ENCODE results near the gene NCOA4.
A peak's percentile ranks its signal among the peaks of the same experiment; 100 is the strongest.

NCOA4 gene

GRCh38 chr10:46019569-46020343 is 10.7 kb downstream of the NCOA4 start:
- Histone ChIP-seq H3K27me3 (ENCODE audit: control insufficient read depth in 2 of 2, insufficient read depth in 2 of 2, low read length in 2 of 2) (no peaks in the 10 kb centered on the region), H3K27ac (ENCODE audit: low read depth in 2 of 2, low read length in 2 of 2) (peak overlapping the region in 1 of 2 donors; percentile 35), H3K36me3 (ENCODE audit: control insufficient read depth in 2 of 2, insufficient read depth in 2 of 2, low read length in 2 of 2) (peaks cover 16% of the 10 kb centered on the region in 2 donors), H3K4me1 (ENCODE audit: control insufficient read depth in 2 of 2, insufficient read depth in 2 of 2, low read length in 2 of 2) (peaks cover 11 to 21% of the 10 kb centered on the region in 2 donors), H3K9me3 (ENCODE audit: control insufficient read depth in 2 of 2, low read length in 2 of 2) (no peaks in the 10 kb centered on the region), H3K4me3 (ENCODE audit: low read length in 2 of 2) (peak overlapping the region in 1 of 2 donors; percentile 51), H3K9ac (ENCODE audit: low read depth in 1 of 2, low read length in 2 of 2) (peak overlapping the region in 1 of 2 donors; percentile 1)

- Histone ChIP-seq H3K27ac (ENCODE audit: low read depth in 2 of 2, low read length in 2 of 2) (peak overlapping the region; percentile 12 to 35), H3K4me1 (ENCODE audit: control insufficient read depth in 2 of 2, insufficient read depth in 2 of 2, low read length in 2 of 2) (peaks cover 5 to 21% of the 10 kb centered on the region in 2 donors), H3K9ac (ENCODE audit: low read depth in 1 of 2, low read length in 2 of 2) (no peak overlapping the region), H3K9me3 (ENCODE audit: control insufficient read depth in 2 of 2, low read length in 2 of 2) (no peaks in the 10 kb centered on the region), H3K36me3 (ENCODE audit: control insufficient read depth in 2 of 2, insufficient read depth in 2 of 2, low read length in 2 of 2) (peaks cover 22% of the 10 kb centered on the region in 2 donors), H3K4me3 (ENCODE audit: low read length in 2 of 2) (peak overlapping the region in 1 of 2 donors; percentile 39), H3K27me3 (ENCODE audit: control insufficient read depth in 2 of 2, insufficient read depth in 2 of 2, low read length in 2 of 2) (no peaks in the 10 kb centered on the region)
Measured at GRCh38 chr10:46019177-46019528, 11.3 kb downstream of the NCOA4 start.

- H3K9me3 ChIP-seq (ENCODE audit: control insufficient read depth in 2 of 2, low read length in 2 of 2), result no peaks in the 10 kb centered on the region
- H3K27ac ChIP-seq (ENCODE audit: low read depth in 2 of 2, low read length in 2 of 2), result peak overlapping the region; percentile 15 to 35
- peaks cover 25 to 27% of the 10 kb centered on the region in 2 donors for H3K36me3 ChIP-seq (ENCODE audit: control insufficient read depth in 2 of 2, insufficient read depth in 2 of 2, low read length in 2 of 2)
- H3K27me3 ChIP-seq (ENCODE audit: control insufficient read depth in 2 of 2, insufficient read depth in 2 of 2, low read length in 2 of 2), result no peaks in the 10 kb centered on the region
- H3K4me3 ChIP-seq (ENCODE audit: low read length in 2 of 2), result no peak overlapping the region
- peaks cover 4 to 16% of the 10 kb centered on the region in 2 donors for H3K4me1 ChIP-seq (ENCODE audit: control insufficient read depth in 2 of 2, insufficient read depth in 2 of 2, low read length in 2 of 2)
- H3K9ac ChIP-seq (ENCODE audit: low read depth in 1 of 2, low read length in 2 of 2), result peak overlapping the region in 1 of 2 donors; percentile 5
Measured at GRCh38 chr10:46018453-46019176, 11.8 kb downstream of the NCOA4 start.

GRCh38 chr10:46017733-46018132 is 12.7 kb downstream of the NCOA4 start:
- no peak overlapping the region for H3K9ac ChIP-seq (ENCODE audit: low read depth in 1 of 2, low read length in 2 of 2)
- no peaks in the 10 kb centered on the region for H3K9me3 ChIP-seq (ENCODE audit: control insufficient read depth in 2 of 2, low read length in 2 of 2)
- H3K36me3 ChIP-seq (ENCODE audit: control insufficient read depth in 2 of 2, insufficient read depth in 2 of 2, low read length in 2 of 2), result peaks cover 34 to 36% of the 10 kb centered on the region in 2 donors
- H3K4me3 ChIP-seq (ENCODE audit: low read length in 2 of 2), result no peak overlapping the region
- no peaks in the 10 kb centered on the region for H3K27me3 ChIP-seq (ENCODE audit: control insufficient read depth in 2 of 2, insufficient read depth in 2 of 2, low read length in 2 of 2)
- H3K27ac ChIP-seq (ENCODE audit: low read depth in 2 of 2, low read length in 2 of 2), result no peak overlapping the region
- H3K4me1 ChIP-seq (ENCODE audit: control insufficient read depth in 2 of 2, insufficient read depth in 2 of 2, low read length in 2 of 2), result peaks cover 0 to 11% of the 10 kb centered on the region in 2 donors

GRCh38 chr10:46016811-46017210 is 13.6 kb downstream of the NCOA4 start:
- Histone ChIP-seq H3K9me3 (ENCODE audit: control insufficient read depth in 2 of 2, low read length in 2 of 2) (no peaks in the 10 kb centered on the region), H3K36me3 (ENCODE audit: control insufficient read depth in 2 of 2, insufficient read depth in 2 of 2, low read length in 2 of 2) (peaks cover 39 to 41% of the 10 kb centered on the region in 2 donors)

DNA sequence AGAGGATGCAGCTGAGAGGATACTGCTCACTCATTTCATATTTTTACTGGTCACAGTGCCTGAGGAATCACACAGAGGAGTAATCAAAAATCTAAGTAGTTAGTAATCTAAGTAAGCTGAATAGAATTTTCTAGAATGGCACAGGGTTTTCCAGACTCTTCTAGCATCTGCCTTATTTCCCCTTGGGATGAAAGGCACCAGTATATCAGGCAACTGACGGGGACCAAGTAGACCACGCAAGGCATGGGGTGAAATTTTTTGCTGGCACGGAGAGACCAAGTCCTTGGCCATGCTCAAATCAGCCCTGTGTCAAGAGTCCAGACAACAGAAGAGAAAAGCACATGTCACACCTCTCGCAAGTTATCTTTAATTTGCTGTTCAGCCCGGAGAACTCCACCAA is 14.2 kb downstream of the NCOA4 start:
- H3K27ac ChIP-seq (ENCODE audit: low read depth in 2 of 2, low read length in 2 of 2), result no peak overlapping the region

More at GRCh38 chr10:46016811-46017210, 13.6 kb downstream of the NCOA4 start:
- Histone ChIP-seq H3K4me3 (ENCODE audit: low read length in 2 of 2) (no peak overlapping the region), H3K9ac (ENCODE audit: low read depth in 1 of 2, low read length in 2 of 2) (no peak overlapping the region), H3K27ac (ENCODE audit: low read depth in 2 of 2, low read length in 2 of 2) (no peak overlapping the region), H3K27me3 (ENCODE audit: control insufficient read depth in 2 of 2, insufficient read depth in 2 of 2, low read length in 2 of 2) (no peaks in the 10 kb centered on the region), H3K4me1 (ENCODE audit: control insufficient read depth in 2 of 2, insufficient read depth in 2 of 2, low read length in 2 of 2) (peaks cover 0 to 11% of the 10 kb centered on the region in 2 donors)

GRCh38 chr10:46014683-46015405 is 15.6 kb downstream of the NCOA4 start:
- no peak overlapping the region for H3K9ac ChIP-seq (ENCODE audit: low read depth in 1 of 2, low read length in 2 of 2)
- H3K4me3 ChIP-seq (ENCODE audit: low read length in 2 of 2), result no peak overlapping the region
- peaks cover 52 to 59% of the 10 kb centered on the region in 2 donors for H3K36me3 ChIP-seq (ENCODE audit: control insufficient read depth in 2 of 2, insufficient read depth in 2 of 2, low read length in 2 of 2)
- no peaks in the 10 kb centered on the region for H3K9me3 ChIP-seq (ENCODE audit: control insufficient read depth in 2 of 2, low read length in 2 of 2)
- H3K27ac ChIP-seq (ENCODE audit: low read depth in 2 of 2, low read length in 2 of 2), result no peak overlapping the region
- peaks cover 0 to 5% of the 10 kb centered on the region in 2 donors for H3K4me1 ChIP-seq (ENCODE audit: control insufficient read depth in 2 of 2, insufficient read depth in 2 of 2, low read length in 2 of 2)
- H3K27me3 ChIP-seq (ENCODE audit: control insufficient read depth in 2 of 2, insufficient read depth in 2 of 2, low read length in 2 of 2), result no peaks in the 10 kb centered on the region

More for the DNA sequence above, 14.2 kb downstream of the NCOA4 start:
- Histone ChIP-seq H3K27me3 (ENCODE audit: control insufficient read depth in 2 of 2, insufficient read depth in 2 of 2, low read length in 2 of 2) (no peaks in the 10 kb centered on the region), H3K9ac (ENCODE audit: low read depth in 1 of 2, low read length in 2 of 2) (no peak overlapping the region), H3K4me3 (ENCODE audit: low read length in 2 of 2) (no peak overlapping the region), H3K4me1 (ENCODE audit: control insufficient read depth in 2 of 2, insufficient read depth in 2 of 2, low read length in 2 of 2) (peaks cover 0 to 11% of the 10 kb centered on the region in 2 donors), H3K9me3 (ENCODE audit: control insufficient read depth in 2 of 2, low read length in 2 of 2) (no peaks in the 10 kb centered on the region), H3K36me3 (ENCODE audit: control insufficient read depth in 2 of 2, insufficient read depth in 2 of 2, low read length in 2 of 2) (peaks cover 39 to 45% of the 10 kb centered on the region in 2 donors)

DNA sequence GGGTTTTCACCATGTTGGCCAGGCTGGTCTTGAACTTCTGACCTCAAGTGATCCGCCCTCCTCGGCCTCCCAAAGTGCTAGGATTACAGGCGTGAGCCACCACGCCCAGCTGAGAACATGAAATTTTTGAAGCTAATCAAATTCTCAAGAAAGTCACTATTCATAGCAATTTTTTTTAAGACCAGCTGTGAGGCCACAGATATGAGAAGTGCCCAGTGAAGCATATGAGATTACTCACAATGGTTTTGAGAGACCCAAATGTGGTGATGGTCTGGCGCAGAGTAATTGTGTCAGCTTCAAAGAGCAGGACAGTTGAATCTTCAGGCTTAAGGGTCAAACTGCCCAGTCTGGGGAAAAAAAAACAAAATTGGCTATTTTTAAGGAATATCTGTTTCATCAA is 16.2 kb downstream of the NCOA4 start:
- H3K27ac ChIP-seq (ENCODE audit: low read depth in 2 of 2, low read length in 2 of 2), result no peak overlapping the region
- H3K36me3 ChIP-seq (ENCODE audit: control insufficient read depth in 2 of 2, insufficient read depth in 2 of 2, low read length in 2 of 2), result peaks cover 58 to 64% of the 10 kb centered on the region in 2 donors
- H3K4me1 ChIP-seq (ENCODE audit: control insufficient read depth in 2 of 2, insufficient read depth in 2 of 2, low read length in 2 of 2), result peaks cover 0 to 5% of the 10 kb centered on the region in 2 donors
- no peak overlapping the region for H3K4me3 ChIP-seq (ENCODE audit: low read length in 2 of 2)
- no peaks in the 10 kb centered on the region for H3K27me3 ChIP-seq (ENCODE audit: control insufficient read depth in 2 of 2, insufficient read depth in 2 of 2, low read length in 2 of 2)
- H3K9ac ChIP-seq (ENCODE audit: low read depth in 1 of 2, low read length in 2 of 2), result no peak overlapping the region
- no peaks in the 10 kb centered on the region for H3K9me3 ChIP-seq (ENCODE audit: control insufficient read depth in 2 of 2, low read length in 2 of 2)

GRCh38 chr10:46012746-46013145 is 17.7 kb downstream of the NCOA4 start:
- Histone ChIP-seq H3K27me3 (ENCODE audit: control insufficient read depth in 2 of 2, insufficient read depth in 2 of 2, low read length in 2 of 2) (no peaks in the 10 kb centered on the region), H3K27ac (ENCODE audit: low read depth in 2 of 2, low read length in 2 of 2) (no peak overlapping the region), H3K36me3 (ENCODE audit: control insufficient read depth in 2 of 2, insufficient read depth in 2 of 2, low read length in 2 of 2) (peaks cover 71 to 78% of the 10 kb centered on the region in 2 donors), H3K4me3 (ENCODE audit: low read length in 2 of 2) (no peak overlapping the region), H3K9me3 (ENCODE audit: control insufficient read depth in 2 of 2, low read length in 2 of 2) (no peaks in the 10 kb centered on the region), H3K9ac (ENCODE audit: low read depth in 1 of 2, low read length in 2 of 2) (no peak overlapping the region), H3K4me1 (ENCODE audit: control insufficient read depth in 2 of 2, insufficient read depth in 2 of 2, low read length in 2 of 2) (no peaks in the 10 kb centered on the region)

Data from mucosa of rectum (tissue), 2 donors.